Body of pancreas (tissue), 4 donors: ENCODE data around the gene CHIT1. TPM values are rescaled to one million over a fixed set of nuclear protein-coding genes. Genes with fewer than 3 reads are reported as not detected.
"Not testable (repeated sequence)": the region's sequence is repeated elsewhere in the genome, so short reads cannot be mapped to it uniquely, and the experiment has no call there.

Experiments used
- ATAC-seq: fragments of 150-250 bp; one replicate; pipeline ENCODE4 v1.9.1; 2016
- DNase-seq, 4 donors: peaks; one replicate each; pipeline ENCODE4 v3.0.0-alpha.2; 2019
- H3K27ac ChIP-seq, 4 donors: fragments of 200-600 bp; sonication (generic); 1 replicate in 3 of 4; 2 replicates in 1 of 4; pipeline versions ENCODE4 v1.5.1 to v1.6.1; 2016 to 2019; ENCODE audit warnings: mild to moderate bottlenecking in 1 of 4, mixed read lengths in 1 of 4, moderate library complexity in 1 of 4
- H3K27me3 ChIP-seq, 2 donors: fragments of 200-600 bp; sonication (generic); one replicate each; pipeline ENCODE4 v1.6.0; 2016; ENCODE audit warnings: mild to moderate bottlenecking in 1 of 2
- H3K36me3 ChIP-seq, 2 donors: fragments of 200-600 bp; sonication (generic); replicated peaks in 1 of 2; 2 replicates each; pipeline ENCODE4 v1.5.1; 2016; ENCODE audit warnings: low read depth in 2 of 2; ENCODE audit not compliant: insufficient read depth in 1 of 2
- H3K4me1 ChIP-seq: fragments of 200-600 bp; sonication (generic); one replicate; pipeline ENCODE4 v1.6.0; 2016
- H3K4me3 ChIP-seq, 2 donors: fragments of 200-600 bp; sonication (generic); 1 replicate in 1 of 2; 2 replicates in 1 of 2; pipeline ENCODE4 v1.5.1; 2016 to 2019
- H3K9me3 ChIP-seq, 3 donors: fragments of 200-600 bp; sonication (generic); 1 replicate in 2 of 3; 2 replicates in 1 of 3; pipeline ENCODE4 v1.5.1; 2016
- CTCF ChIP-seq, 7 experiments: fragments of 450-650 bp in 4 of 7; fragments of 200-600 bp in 3 of 7; sonication (generic) in 3 of 7; IDR thresholded peaks; one replicate each; pipeline ENCODE4 v1.5.1; 2016 to 2019; ENCODE audit warnings: antibody characterized with exemption in 7 of 7
- POLR2A ChIP-seq, 3 donors: fragments of 450-650 bp; IDR thresholded peaks; one replicate each; pipeline ENCODE4 v1.6.1; 2016; ENCODE audit warnings: antibody characterized with exemption in 3 of 3, mild to moderate bottlenecking in 2 of 3
- WGBS, 2 donors: methylation state at CpG; one replicate each; pipeline ENCODE4 v1.1.5; 2017; 5-methylcytosine and 5-hydroxymethylcytosine counted together
- intact Hi-C: fragments of 100-400 bp; cut with DNase I; formaldehyde crosslinking; loops from one replicate; pipeline ENCODE4 v1.15.1; 2023
- total RNA-seq, 2 donors: library from RNA; depleted of rRNA; stranded (reverse); fragments of >200 nt; gene quantifications; one replicate each; pipeline ENCODE4 v1.1.0, GENCODE V29; 2016

The CHIT1 gene
- total RNA-seq, 2 donors from 2014 or later, result 0.26 TPM; not detected in 1

GRCh38 chr1:203252678-203253077 is 23.2 kb upstream of the CHIT1 start:
- H3K9me3 ChIP-seq, result no peaks in the 10 kb centered on the region
- DNase-seq (no peak), ATAC-seq (no peak)
- no peak for TF ChIP-seq POLR2A (IDR thresholded peaks at IDR 0.05)
- TF ChIP-seq CTCF (IDR thresholded peaks at IDR 0.05), result no peak
- no peaks in the 10 kb centered on the region for H3K4me1 ChIP-seq
- 67 to 79% methylated on average over 3 of the region's 3 CpGs for WGBS, 2 donors
- H3K27me3 ChIP-seq, result no peaks in the 10 kb centered on the region
- intact Hi-C loops, result no loop called here
- H3K27ac ChIP-seq, result no peak overlapping the region
- no peaks in the 10 kb centered on the region for H3K36me3 ChIP-seq
- H3K4me3 ChIP-seq, result no peak overlapping the region

- H3K9me3 ChIP-seq, result no peaks in the 10 kb centered on the region
- no peak overlapping the region for H3K27ac ChIP-seq
- H3K36me3 ChIP-seq, result no peaks in the 10 kb centered on the region
- no peaks in the 10 kb centered on the region for H3K4me1 ChIP-seq
- intact Hi-C loops, result no loop called here
- TF ChIP-seq CTCF (IDR thresholded peaks at IDR 0.05) (no peak), POLR2A (IDR thresholded peaks at IDR 0.05) (no peak)
- ATAC-seq (no peak), DNase-seq (no peak)
- no peaks in the 10 kb centered on the region for H3K27me3 ChIP-seq
- WGBS, 2 donors, result 87 to 89% methylated on average over 2 of the region's 2 CpGs
- no peak overlapping the region for H3K4me3 ChIP-seq
Measured at GRCh38 chr1:203251466-203251865, 22.0 kb upstream of the CHIT1 start.

GRCh38 chr1:203250911-203251310 is 21.4 kb upstream of the CHIT1 start:
- Histone ChIP-seq H3K36me3 (no peaks in the 10 kb centered on the region), H3K27ac (no peak overlapping the region), H3K27me3 (no peaks in the 10 kb centered on the region), H3K4me3 (no peak overlapping the region), H3K4me1 (no peaks in the 10 kb centered on the region), H3K9me3 (no peaks in the 10 kb centered on the region)
- DNase-seq, result no peak
- intact Hi-C loops, result no loop called here
- no peak for TF ChIP-seq CTCF (IDR thresholded peaks at IDR 0.05)
- TF ChIP-seq POLR2A (IDR thresholded peaks at IDR 0.05), result no peak
- 24% methylated on average over 2 of the region's 2 CpGs for WGBS, 2 donors
- ATAC-seq, result no peak

GRCh38 chr1:203244776-203245175 is 15.3 kb upstream of the CHIT1 start:
- TF ChIP-seq CTCF (IDR thresholded peaks at IDR 0.05), result no peak
- no peak for TF ChIP-seq POLR2A (IDR thresholded peaks at IDR 0.05)
- intact Hi-C loops, result no loop called here
- 35 to 41% methylated on average over 4 of the region's 4 CpGs for WGBS, 2 donors
- Histone ChIP-seq H3K27me3 (no peaks in the 10 kb centered on the region), H3K27ac (no peak overlapping the region), H3K4me3 (no peak overlapping the region), H3K9me3 (no peaks in the 10 kb centered on the region), H3K4me1 (no peaks in the 10 kb centered on the region), H3K36me3 (no peaks in the 10 kb centered on the region)
- ATAC-seq (no peak), DNase-seq (no peak)

- H3K27ac ChIP-seq, H3K9me3 ChIP-seq, intact Hi-C loops, H3K4me3 ChIP-seq, H3K36me3 ChIP-seq, DNase-seq, ATAC-seq, H3K27me3 ChIP-seq, H3K4me1 ChIP-seq: not testable (repeated sequence)
- WGBS, 2 donors, result 69 to 79% methylated on average over 5 of the region's 5 CpGs
Measured at GRCh38 chr1:203241708-203242107, 12.2 kb upstream of the CHIT1 start.
